Esophagus squamous epithelium (tissue), 5 donors: ENCODE results near the gene CD6. TPM values are rescaled to one million over a fixed set of nuclear protein-coding genes. Genes with fewer than 3 reads are reported as not detected.

Experiments
- DNase-seq: peaks from one replicate; lab custom pipeline; 2025; lab: John Stamatoyannopoulos, UW
- H3K27ac ChIP-seq, 4 donors: fragments of 200-600 bp; sonication (generic); one replicate each; pipeline ENCODE4 v1.5.1; 2016 to 2019; ENCODE audit warnings: mild to moderate bottlenecking in 1 of 4
- H3K27me3 ChIP-seq, 4 donors: fragments of 200-600 bp; sonication (generic); 1 replicate in 3 of 4; 2 replicates in 1 of 4; pipeline versions ENCODE4 v1.5.1 to v1.6.0; 2017 to 2021; ENCODE audit warnings: antibody characterized with exemption in 1 of 4
- H3K36me3 ChIP-seq, 3 donors: fragments of 200-600 bp; sonication (generic); one replicate each; pipeline ENCODE4 v1.5.1; 2016 to 2019
- H3K4me1 ChIP-seq, 3 donors: fragments of 200-600 bp; sonication (generic); one replicate each; pipeline ENCODE4 v1.5.1; 2017 to 2019
- H3K4me3 ChIP-seq, 4 donors: fragments of 200-600 bp; sonication (generic); 1 replicate in 3 of 4; 2 replicates in 1 of 4; pipeline ENCODE4 v1.5.1; 2016 to 2019; ENCODE audit warnings: mild to moderate bottlenecking in 2 of 4, moderate library complexity in 1 of 4
- H3K9me3 ChIP-seq, 3 donors: fragments of 200-600 bp; sonication (generic); one replicate each; pipeline ENCODE4 v1.5.1; 2016 to 2019
- CTCF ChIP-seq, 6 experiments: fragments of 450-650 bp in 4 of 6; fragments of 200-600 bp in 2 of 6; sonication (generic) in 2 of 6; IDR thresholded peaks; one replicate each; pipeline ENCODE4 v1.5.1; 2016 to 2019; ENCODE audit warnings: antibody characterized with exemption in 6 of 6, mild to moderate bottlenecking in 4 of 6, moderate library complexity in 4 of 6
- POLR2A ChIP-seq, 4 donors: fragments of 450-650 bp; IDR thresholded peaks; one replicate each; pipeline ENCODE4 v1.6.1; 2017; ENCODE audit warnings: antibody characterized with exemption in 4 of 4, mild to moderate bottlenecking in 4 of 4, moderate library complexity in 3 of 4
- WGBS, 2 donors: methylation state at CpG; one replicate each; pipeline ENCODE4 v1.1.5; 2018; 5-methylcytosine and 5-hydroxymethylcytosine counted together
- intact Hi-C: fragments of 100-400 bp; cut with DNase I; formaldehyde crosslinking; loops from one replicate; pipeline ENCODE4 v1.15.0; 2022
- total RNA-seq, 4 donors: library from RNA; depleted of rRNA; stranded (reverse); fragments of >200 nt; gene quantifications; one replicate each; pipeline ENCODE4 v1.1.0, GENCODE V29; 2016
- donor health status: DM: yes; HTN: yes; CAD: no.

The CD6 gene
- total RNA-seq, 4 donors from 2014 or later = 0.79 to 4.4 (median 1.4) TPM

- Histone ChIP-seq H3K9me3 (no peaks in the 10 kb centered on the region), H3K4me1 (no peaks in the 10 kb centered on the region), H3K27ac (no peak overlapping the region), H3K27me3 (no peaks in the 10 kb centered on the region), H3K36me3 (no peaks in the 10 kb centered on the region), H3K4me3 (no peak overlapping the region)
- intact Hi-C loops = no loop called here
- DNase-seq = no peak
- TF ChIP-seq CTCF (IDR thresholded peaks at IDR 0.05) (no peak), POLR2A (IDR thresholded peaks at IDR 0.05) (no peak)
- WGBS, 2 donors = 55 to 70% methylated on average over 5 to 8 of the region's 13 CpGs
Measured at GRCh38 chr11:61052182-61052972, 80.9 kb downstream of the CD6 start.

GRCh38 chr11:61053191-61053590 is 81.7 kb downstream of the CD6 start:
- DNase-seq = no peak
- TF ChIP-seq POLR2A (IDR thresholded peaks at IDR 0.05) = no peak
- TF ChIP-seq CTCF (IDR thresholded peaks at IDR 0.05) = no peak
- Histone ChIP-seq H3K27ac (no peak overlapping the region), H3K4me3 (no peak overlapping the region), H3K9me3 (no peaks in the 10 kb centered on the region), H3K4me1 (no peaks in the 10 kb centered on the region), H3K36me3 (no peaks in the 10 kb centered on the region), H3K27me3 (no peaks in the 10 kb centered on the region)
- WGBS, 2 donors = 82 to 86% methylated on average over 5 of the region's 6 CpGs
- intact Hi-C loops = no loop called here

- 79 to 89% methylated on average over 3 of the region's 3 CpGs for WGBS, 2 donors
- intact Hi-C loops = no loop called here
- TF ChIP-seq CTCF (IDR thresholded peaks at IDR 0.05) (no peak), POLR2A (IDR thresholded peaks at IDR 0.05) (no peak)
- no peaks in the 10 kb centered on the region for H3K4me1 ChIP-seq
- DNase-seq = no peak
- no peaks in the 10 kb centered on the region for H3K36me3 ChIP-seq
- H3K9me3 ChIP-seq = no peaks in the 10 kb centered on the region
- no peak overlapping the region for H3K27ac ChIP-seq
- no peak overlapping the region for H3K4me3 ChIP-seq
- no peaks in the 10 kb centered on the region for H3K27me3 ChIP-seq
Measured at GRCh38 chr11:61054513-61054912, 83.0 kb downstream of the CD6 start.

- TF ChIP-seq CTCF (IDR thresholded peaks at IDR 0.05) (no peak), POLR2A (IDR thresholded peaks at IDR 0.05) (no peak)
- DNase-seq = no peak
- 69 to 77% methylated on average over 10 to 16 of the region's 16 CpGs for WGBS, 2 donors
- Histone ChIP-seq H3K4me1 (peaks cover 0 to under 1% (median 0%) of the 10 kb centered on the region in 3 donors), H3K27ac (no peak overlapping the region), H3K4me3 (no peak overlapping the region), H3K9me3 (no peaks in the 10 kb centered on the region), H3K36me3 (no peaks in the 10 kb centered on the region), H3K27me3 (no peaks in the 10 kb centered on the region)
- intact Hi-C loops = no loop called here
Measured at GRCh38 chr11:61054927-61055562, 83.6 kb downstream of the CD6 start.

- WGBS, 2 donors = 88 to 94% methylated on average over 4 to 8 of the region's 8 CpGs
- H3K9me3 ChIP-seq = no peaks in the 10 kb centered on the region
- no peak overlapping the region for H3K4me3 ChIP-seq
- H3K36me3 ChIP-seq = no peaks in the 10 kb centered on the region
- no peak overlapping the region for H3K27ac ChIP-seq
- intact Hi-C loops = no loop called here
- no peaks in the 10 kb centered on the region for H3K27me3 ChIP-seq
- DNase-seq = no peak
- H3K4me1 ChIP-seq = peaks cover 3 to 8% (median 4%) of the 10 kb centered on the region in 3 donors
- TF ChIP-seq CTCF (IDR thresholded peaks at IDR 0.05) (no peak), POLR2A (IDR thresholded peaks at IDR 0.05) (no peak)
Measured at GRCh38 chr11:61055776-61056175, 84.3 kb downstream of the CD6 start.
